Central memory CD8-positive, alpha-beta T cell (primary cell): ENCODE data around the gene SNRNP35.
"Not testable (repeated sequence)": the region's sequence is repeated elsewhere in the genome, so short reads cannot be mapped to it uniquely, and the experiment has no call there.

Experiments
- ATAC-seq: fragments of 150-1000 bp; cut with Tn5 transposase; replicated peaks from 2 replicates; pipeline ENCODE4 v1.10.0; 2022; ENCODE audit warnings: mild to moderate bottlenecking, moderate FRiP score, moderate number of reproducible peaks; ENCODE audit not compliant: poor library complexity, severe bottlenecking; ENCODE audit errors: extremely low read depth
- DNase-seq, 2 donors: peaks; one replicate each; pipeline ENCODE4 v3.0.0; 2021; ENCODE audit warnings: low spot score in 2 of 2
- H3K27ac Mint-ChIP-seq: one replicate; pipeline ENCODE4 v1.8.0; 2022; ENCODE audit warnings: low read depth, mild to moderate bottlenecking, moderate library complexity, mixed read lengths
- H3K27me3 Mint-ChIP-seq: one replicate; pipeline ENCODE4 v1.8.0; 2022; ENCODE audit warnings: mixed read lengths
- H3K36me3 Mint-ChIP-seq: one replicate; pipeline ENCODE4 v1.8.0; 2022; ENCODE audit warnings: mild to moderate bottlenecking, moderate library complexity, mixed read lengths; ENCODE audit not compliant: insufficient read depth
- H3K4me1 Mint-ChIP-seq: one replicate; pipeline ENCODE4 v1.8.0; 2022; ENCODE audit warnings: mixed read lengths
- H3K4me3 Mint-ChIP-seq: one replicate; pipeline ENCODE4 v1.8.0; 2022; ENCODE audit warnings: mild to moderate bottlenecking, moderate library complexity, mixed read lengths
- H3K9me3 Mint-ChIP-seq: one replicate; pipeline ENCODE4 v1.8.0; 2022; ENCODE audit warnings: mixed read lengths

The SNRNP35 gene

GRCh38 chr12:123498126-123498825, 40.3 kb downstream of the SNRNP35 start:
- DNase-seq (no peak), ATAC-seq (no peak)
- Mint-ChIP-seq H3K4me1 (peaks cover 6% of the 10 kb centered on the region), H3K36me3 (peaks cover 2% of the 10 kb centered on the region), H3K27ac (no peak overlapping the region), H3K4me3 (no peak overlapping the region), H3K9me3 (no peaks in the 10 kb centered on the region), H3K27me3 (no peaks in the 10 kb centered on the region)

- peaks cover 2% of the 10 kb centered on the region for H3K36me3 Mint-ChIP-seq
- H3K4me1 Mint-ChIP-seq: peaks cover 6% of the 10 kb centered on the region
- H3K9me3 Mint-ChIP-seq: no peaks in the 10 kb centered on the region
- H3K27ac Mint-ChIP-seq: no peak overlapping the region
- no peak overlapping the region for H3K4me3 Mint-ChIP-seq
- no peaks in the 10 kb centered on the region for H3K27me3 Mint-ChIP-seq
- ATAC-seq (no peak), DNase-seq (no peak)
Measured at GRCh38 chr12:123499332-123499731, 41.4 kb downstream of the SNRNP35 start.

- peaks cover 6% of the 10 kb centered on the region for H3K4me1 Mint-ChIP-seq
- no peak overlapping the region for H3K27ac Mint-ChIP-seq
- H3K27me3 Mint-ChIP-seq: no peaks in the 10 kb centered on the region
- H3K9me3 Mint-ChIP-seq: no peaks in the 10 kb centered on the region
- H3K36me3 Mint-ChIP-seq: peaks cover 2% of the 10 kb centered on the region
- ATAC-seq: no peak
- H3K4me3 Mint-ChIP-seq: no peak overlapping the region
- DNase-seq: no peak
Measured at GRCh38 chr12:123502163-123502704, 44.3 kb downstream of the SNRNP35 start.

GRCh38 chr12:123506059-123506842, 48.3 kb downstream of the SNRNP35 start:
- Mint-ChIP-seq H3K4me3 (no peak overlapping the region), H3K36me3 (peaks cover 2% of the 10 kb centered on the region), H3K9me3 (no peaks in the 10 kb centered on the region), H3K27me3 (no peaks in the 10 kb centered on the region), H3K4me1 (no peaks in the 10 kb centered on the region), H3K27ac (no peak overlapping the region)
- ATAC-seq (no peak), DNase-seq (no peak)

GRCh38 chr12:123506843-123507236, 48.9 kb downstream of the SNRNP35 start:
- ATAC-seq: no peak
- Mint-ChIP-seq H3K9me3 (no peaks in the 10 kb centered on the region), H3K27ac (no peak overlapping the region), H3K27me3 (no peaks in the 10 kb centered on the region), H3K36me3 (peaks cover 2% of the 10 kb centered on the region), H3K4me1 (no peaks in the 10 kb centered on the region), H3K4me3 (no peak overlapping the region)
- DNase-seq: no peak

GRCh38 chr12:123512838-123513665, 55.1 kb downstream of the SNRNP35 start:
- H3K27ac Mint-ChIP-seq: no peak overlapping the region
- DNase-seq (no peak), ATAC-seq (no peak)
- H3K4me3 Mint-ChIP-seq: no peak overlapping the region
- no peaks in the 10 kb centered on the region for H3K9me3 Mint-ChIP-seq
- no peaks in the 10 kb centered on the region for H3K27me3 Mint-ChIP-seq
- H3K4me1 Mint-ChIP-seq: no peaks in the 10 kb centered on the region
- H3K36me3 Mint-ChIP-seq: peaks cover 10% of the 10 kb centered on the region

GRCh38 chr12:123513805-123514204, 55.9 kb downstream of the SNRNP35 start:
- ATAC-seq (no peak), DNase-seq (no peak)
- no peaks in the 10 kb centered on the region for H3K4me1 Mint-ChIP-seq
- peaks cover 10% of the 10 kb centered on the region for H3K36me3 Mint-ChIP-seq
- H3K9me3 Mint-ChIP-seq: no peaks in the 10 kb centered on the region
- H3K4me3 Mint-ChIP-seq: no peak overlapping the region
- H3K27me3 Mint-ChIP-seq: no peaks in the 10 kb centered on the region
- H3K27ac Mint-ChIP-seq: no peak overlapping the region

- H3K36me3 Mint-ChIP-seq, H3K4me1 Mint-ChIP-seq, H3K9me3 Mint-ChIP-seq, H3K4me3 Mint-ChIP-seq, ATAC-seq, DNase-seq, H3K27me3 Mint-ChIP-seq, H3K27ac Mint-ChIP-seq: not testable (repeated sequence)
Measured at GRCh38 chr12:123514582-123515221, 56.8 kb downstream of the SNRNP35 start.

- peaks cover 11% of the 10 kb centered on the region for H3K36me3 Mint-ChIP-seq
- H3K9me3 Mint-ChIP-seq: no peaks in the 10 kb centered on the region
- no peaks in the 10 kb centered on the region for H3K27me3 Mint-ChIP-seq
- H3K4me1 Mint-ChIP-seq: no peaks in the 10 kb centered on the region
- H3K4me3 Mint-ChIP-seq: no peak overlapping the region
- H3K27ac Mint-ChIP-seq: no peak overlapping the region
- DNase-seq (no peak), ATAC-seq (no peak)
Measured at GRCh38 chr12:123516216-123516780, 58.4 kb downstream of the SNRNP35 start.
